Adrenal gland (tissue), 12 donors: ENCODE data around the gene RHOU. TPM values are rescaled to one million over a fixed set of nuclear protein-coding genes. Genes with fewer than 3 reads are reported as not detected.

Experiments
- DNase-seq, 7 donors: peaks; one replicate each; pipeline ENCODE4 v3.0.0-alpha.2; 2019 to 2020
- H3K27ac ChIP-seq, 5 donors: fragments of 200-600 bp; sonication (generic) in 4 of 5; 1 replicate in 3 of 5; 2 replicates in 2 of 5; pipeline versions ENCODE4 v1.5.1 to v1.8.0; 2016 to 2020; ENCODE audit warnings: mild to moderate bottlenecking in 1 of 5
- H3K27me3 ChIP-seq: fragments of 200-600 bp; 2 replicates; pipeline ENCODE4 v1.8.0; 2021
- H3K36me3 ChIP-seq, 2 donors: fragments of 200-600 bp; replicated peaks in 1 of 2; 1 replicate in 1 of 2; 2 replicates in 1 of 2; pipeline versions ENCODE4 v1.5.1 to v1.8.0; 2018 to 2022
- H3K4me1 ChIP-seq, 2 donors: fragments of 200-600 bp; replicated peaks in 1 of 2; 1 replicate in 1 of 2; 2 replicates in 1 of 2; pipeline versions ENCODE4 v1.5.1 to v1.8.0; 2018 to 2021
- H3K4me3 ChIP-seq, 4 donors: fragments of 200-600 bp; sonication (generic) in 3 of 4; one replicate each; pipeline ENCODE4 v1.5.1; 2016 to 2018
- H3K9me3 ChIP-seq, 3 donors: fragments of 200-600 bp; sonication (generic) in 1 of 3; replicated peaks in 1 of 3; 1 replicate in 2 of 3; 2 replicates in 1 of 3; pipeline versions ENCODE4 v1.5.1 to v1.8.0; 2016 to 2021
- CTCF ChIP-seq, 6 experiments: fragments of 450-650 bp in 4 of 6; fragments of 200-600 bp in 2 of 6; sonication (generic) in 1 of 6; IDR thresholded peaks; 1 replicate in 5 of 6; 2 replicates in 1 of 6; pipeline versions ENCODE4 v1.5.1 to v1.8.0; 2016 to 2021; ENCODE audit warnings: antibody characterized with exemption in 6 of 6, mild to moderate bottlenecking in 2 of 6, moderate library complexity in 1 of 6
- POLR2A ChIP-seq, 2 donors: fragments of 450-650 bp; IDR thresholded peaks; one replicate each; pipeline ENCODE4 v1.6.1; 2017; ENCODE audit warnings: antibody characterized with exemption in 2 of 2, mild to moderate bottlenecking in 2 of 2, moderate library complexity in 1 of 2
- WGBS, 4 donors: extraction: QIAGEN DNeasy Blood & Tissue Kit in 2 of 4; methylation state at CpG; one replicate each; pipeline versions ENCODE4 v1.1.5 to v1.1.7; 2013 to 2017; 5-methylcytosine and 5-hydroxymethylcytosine counted together
- intact Hi-C, 2 donors: fragments of 100-400 bp; cut with DNase I; formaldehyde crosslinking; loops; one replicate each; pipeline versions ENCODE4 v1.14.1 to v1.15.0; 2022 to 2023
- polyA plus RNA-seq, 3 donors: library from polyadenylated mRNA; stranded (reverse); fragments of 200-250 nt in 2 of 3; fragments of 350-450 nt in 1 of 3; fragmentation: Illumina TruSeq in 1 of 3; extraction: RNeasy Lipid Tissue Mini Kit (QIAGEN cat#74804) in 1 of 3; gene quantifications; one replicate each; pipeline ENCODE4 v1.2.3, GENCODE V29; 2013 to 2014
- total RNA-seq, 9 donors: library from RNA; depleted of rRNA in 4 of 9; stranded (reverse); fragments of >200 nt in 4 of 9; fragments of 120-200 nt in 1 of 9; fragmentation: NEBNext Ultra II Directional in 1 of 9; extraction: Animal tissue kit (Norgen Biotek cat#: 25700) in 1 of 9; gene quantifications; one replicate each; pipeline versions ENCODE4 v1.1.0 to v1.2.4, GENCODE V29; 2013 to 2023
- donor health status: healthy with polysubstance abuse.
- donor health status: Bipolar disorder and iron deficiency.
- donor health status: DM: yes; HTN: yes; CAD: no.
- donor health status: DM: no; HTN: no; CAD: no.
- donor health status: DM: no; HTN: no; CAD: no.
- donor health status: DM: yes; HTN: yes; CAD: no.

Gene RHOU
- total and polyA plus RNA-seq, 12 donors: 6.1 to 35.1 (median 13.7) TPM

GRCh38 chr1:228752258-228752657 is 17.0 kb downstream of the RHOU start:
- no peak for DNase-seq
- no peaks in the 10 kb centered on the region for H3K27me3 ChIP-seq
- H3K27ac ChIP-seq: no peak overlapping the region
- intact Hi-C loops: no loop called here
- no peak overlapping the region for H3K4me3 ChIP-seq
- WGBS, 4 donors: 84 to 92% (median 87%) methylated on average over 6 of the region's 6 CpGs
- H3K4me1 ChIP-seq: no peaks in the 10 kb centered on the region
- H3K9me3 ChIP-seq: no peaks in the 10 kb centered on the region
- TF ChIP-seq CTCF (IDR thresholded peaks at IDR 0.05) (no peak), POLR2A (IDR thresholded peaks at IDR 0.05) (no peak)
- no peaks in the 10 kb centered on the region for H3K36me3 ChIP-seq

GRCh38 chr1:228752675-228753265 is 17.5 kb downstream of the RHOU start:
- intact Hi-C loops: no loop called here
- no peak for DNase-seq
- no peaks in the 10 kb centered on the region for H3K27me3 ChIP-seq
- no peaks in the 10 kb centered on the region for H3K36me3 ChIP-seq
- no peak for TF ChIP-seq CTCF (IDR thresholded peaks at IDR 0.05)
- no peak for TF ChIP-seq POLR2A (IDR thresholded peaks at IDR 0.05)
- no peaks in the 10 kb centered on the region for H3K4me1 ChIP-seq
- 85 to 90% (median 86%) methylated on average over 5 of the region's 5 CpGs for WGBS, 4 donors
- no peak overlapping the region for H3K4me3 ChIP-seq
- H3K9me3 ChIP-seq: no peaks in the 10 kb centered on the region
- no peak overlapping the region for H3K27ac ChIP-seq

- no peaks in the 10 kb centered on the region for H3K9me3 ChIP-seq
- H3K4me3 ChIP-seq: no peak overlapping the region
- intact Hi-C loops: no loop called here
- no peaks in the 10 kb centered on the region for H3K27me3 ChIP-seq
- no peak for DNase-seq
- no peaks in the 10 kb centered on the region for H3K36me3 ChIP-seq
- no peak for TF ChIP-seq CTCF (IDR thresholded peaks at IDR 0.05)
- no peak for TF ChIP-seq POLR2A (IDR thresholded peaks at IDR 0.05)
- WGBS, 4 donors: 39 to 62% (median 44%) methylated on average over 1 of the region's 1 CpG
- H3K4me1 ChIP-seq: no peaks in the 10 kb centered on the region
- no peak overlapping the region for H3K27ac ChIP-seq
These were observed 18.0 kb downstream of the RHOU start for GRCh38 chr1:228753287-228753686.

- H3K9me3 ChIP-seq: no peaks in the 10 kb centered on the region
- DNase-seq: no peak
- H3K4me3 ChIP-seq: no peak overlapping the region
- H3K4me1 ChIP-seq: no peaks in the 10 kb centered on the region
- TF ChIP-seq POLR2A (IDR thresholded peaks at IDR 0.05): no peak
- TF ChIP-seq CTCF (IDR thresholded peaks at IDR 0.05): no peak
- WGBS, 4 donors: 34 to 40% (median 37%) methylated on average over 6 of the region's 6 CpGs
- no peaks in the 10 kb centered on the region for H3K36me3 ChIP-seq
- no peak overlapping the region for H3K27ac ChIP-seq
- H3K27me3 ChIP-seq: no peaks in the 10 kb centered on the region
- intact Hi-C loops: no loop called here
These were observed 18.6 kb downstream of the RHOU start for GRCh38 chr1:228753786-228754360.
